SH-SY5Y (cell line): Measurements from ENCODE around the gene GRIN2A.

Source experiments
- GATA2 ChIP-seq: IDR thresholded peaks from 2 replicates; pipeline ENCODE4 v1.6.1; 2011; ENCODE audit warnings: mild to moderate bottlenecking, low read depth, low read length
- GATA3 ChIP-seq: IDR thresholded peaks from 2 replicates; pipeline ENCODE4 v1.6.1; 2011; ENCODE audit warnings: low read depth, mild to moderate bottlenecking, low read length, moderate library complexity

DNA sequence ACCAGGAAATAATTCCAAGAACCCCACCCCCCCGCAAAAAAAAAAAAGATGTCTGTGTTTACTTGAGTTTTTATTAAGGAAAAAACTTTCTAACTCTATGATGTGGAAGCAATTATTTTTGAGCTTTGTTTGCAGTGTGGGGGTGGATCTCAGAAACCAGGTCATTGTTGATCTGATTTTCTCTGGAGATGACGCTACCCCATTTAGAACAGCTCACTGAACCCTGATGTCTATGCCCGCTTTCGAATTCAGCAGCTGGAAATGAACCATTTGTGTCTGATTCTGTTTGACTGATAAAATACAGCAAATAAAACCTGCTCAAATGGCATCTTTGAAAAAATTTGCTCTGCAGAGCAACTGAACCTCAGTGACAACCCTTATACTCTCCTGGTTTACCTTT lies 368.6 kb downstream of the GRIN2A start:
- no peak for TF ChIP-seq GATA3
- no peak for TF ChIP-seq GATA2
